GM21619 (cell line): ENCODE measurements around the gene NUDT2.
"Not testable (repeated sequence)": the region's sequence is repeated elsewhere in the genome, so short reads cannot be mapped to it uniquely, and the experiment has no call there.

ENCODE experiments used
- ATAC-seq: cut with Tn5 transposase; IDR thresholded peaks from one replicate; pipeline ENCODE4 v1.9.1; 2021; ENCODE audit not compliant: unreplicated experiment

NUDT2 gene

GRCh38 chr9:34334916-34335315, 5.5 kb downstream of the NUDT2 start:
- ATAC-seq = no peak

GRCh38 chr9:34335376-34335775, 6.0 kb downstream of the NUDT2 start:
- no peak for ATAC-seq

- no peak for ATAC-seq
Measured at GRCh38 chr9:34337403-34337802, 8.0 kb downstream of the NUDT2 start.

- not testable (repeated sequence) for ATAC-seq
Measured at GRCh38 chr9:34338079-34338478, 8.7 kb downstream of the NUDT2 start.

- ATAC-seq = no peak
Measured at GRCh38 chr9:34338665-34339385, 9.5 kb downstream of the NUDT2 start.

- ATAC-seq = no peak
Measured at GRCh38 chr9:34341659-34342295, 12.4 kb downstream of the NUDT2 start.

- ATAC-seq = no peak
Measured at GRCh38 chr9:34343090-34343489, 13.7 kb downstream of the NUDT2 start.

- no peak for ATAC-seq
Measured at GRCh38 chr9:34343605-34344004, 14.2 kb downstream of the NUDT2 start.

GRCh38 chr9:34346873-34347799, 17.8 kb downstream of the NUDT2 start:
- no peak for ATAC-seq

GRCh38 chr9:34347800-34348158, 18.4 kb downstream of the NUDT2 start:
- no peak for ATAC-seq

GRCh38 chr9:34349324-34349723, 20.0 kb downstream of the NUDT2 start:
- no peak for ATAC-seq

GRCh38 chr9:34352122-34352652, 22.8 kb downstream of the NUDT2 start:
- not testable (repeated sequence) for ATAC-seq

- not testable (repeated sequence) for ATAC-seq
Measured at GRCh38 chr9:34352957-34353356, 23.6 kb downstream of the NUDT2 start.

- ATAC-seq = no peak
Measured at GRCh38 chr9:34362614-34363214, 33.3 kb downstream of the NUDT2 start.

- no peak for ATAC-seq
Measured at GRCh38 chr9:34363619-34364351, 34.4 kb downstream of the NUDT2 start.

- no peak for ATAC-seq
Measured at GRCh38 chr9:34365282-34365681, 35.9 kb downstream of the NUDT2 start.

GRCh38 chr9:34366365-34366764, 37.0 kb downstream of the NUDT2 start:
- no peak for ATAC-seq

- not testable (repeated sequence) for ATAC-seq
Measured at GRCh38 chr9:34367751-34368410, 38.5 kb downstream of the NUDT2 start.

GRCh38 chr9:34368796-34369195, 39.4 kb downstream of the NUDT2 start:
- ATAC-seq = not testable (repeated sequence)

- no peak for ATAC-seq
Measured at GRCh38 chr9:34369636-34370035, 40.3 kb downstream of the NUDT2 start.
